IMR-90 (cell line): ENCODE measurements around the gene TBCD. TPM values are rescaled to one million over a fixed set of nuclear protein-coding genes. Genes with fewer than 3 reads are reported as not detected.

Experiments
- ATAC-seq: fragments of 200-7000 bp; cut with Tn5 transposase; 2 replicates; pipeline ENCODE4 v1.9.1; 2020; ENCODE audit warnings: low read depth, mild to moderate bottlenecking, moderate library complexity
- BruUV-seq: library from RNA; stranded (reverse); fragments of 400-500 nt; replicated peaks from 2 replicates; lab custom pipeline; 2021; lab: Mats Ljungman, UMichigan
- CTCF ChIA-PET: fragments of 300-600 bp; formaldehyde crosslinking; extraction: SDS; loops from one replicate; lab custom pipeline; 2021; ENCODE audit warnings: antibody characterized with exemption; lab: Yijun Ruan, JAX
- POLR2A ChIA-PET: fragments of 300-600 bp; sonication (Branson Sonifier 250); formaldehyde crosslinking; loops from one replicate; lab custom pipeline; 2022; ENCODE audit warnings: antibody characterized with exemption; ENCODE audit not compliant: unreplicated experiment; lab: Charles Lee
- DNase-seq: peaks from one replicate; pipeline ENCODE4 v3.0.0; 2013
- H2AFZ ChIP-seq: replicated peaks from 2 replicates; pipeline ENCODE3; 2013; ENCODE audit warnings: low read length, mild to moderate bottlenecking; ENCODE audit not compliant: poor library complexity
- H2AK5ac ChIP-seq: 2 replicates; pipeline ENCODE4 v1.6.1; 2013; ENCODE audit warnings: low read depth, low read length, inconsistent platforms
- H2AK9ac ChIP-seq: replicated peaks from 2 replicates; pipeline ENCODE3; 2013; ENCODE audit warnings: mild to moderate bottlenecking, low read depth, low read length, moderate library complexity; ENCODE audit not compliant: poor library complexity
- H2BK120ac ChIP-seq: 2 replicates; pipeline ENCODE4 v1.6.1; 2013; ENCODE audit warnings: low read depth, low read length, inconsistent platforms
- H2BK15ac ChIP-seq: 3 replicates; pipeline ENCODE4 v1.6.1; 2013; ENCODE audit warnings: low read depth, low read length, inconsistent platforms
- H2BK20ac ChIP-seq: 2 replicates; pipeline ENCODE4 v1.6.1; 2013; ENCODE audit warnings: low read depth, mild to moderate bottlenecking, inconsistent platforms, low read length, moderate library complexity
- H2BK5ac ChIP-seq: 2 replicates; pipeline ENCODE4 v1.6.1; 2013; ENCODE audit warnings: mild to moderate bottlenecking, low read depth, low read length, inconsistent platforms; ENCODE audit not compliant: poor library complexity, severe bottlenecking
- H3K14ac ChIP-seq: replicated peaks from 2 replicates; pipeline ENCODE4 v1.6.1; 2013; ENCODE audit warnings: low read depth, low read length, inconsistent platforms
- H3K18ac ChIP-seq: 2 replicates; pipeline ENCODE4 v1.6.1; 2013; ENCODE audit warnings: low read depth, low read length, control low read depth
- H3K23ac ChIP-seq: 2 replicates; pipeline ENCODE4 v1.6.1; 2013; ENCODE audit warnings: low read depth, low read length, inconsistent platforms
- H3K27ac ChIP-seq: 2 replicates; pipeline ENCODE4 v1.5.1; 2013; ENCODE audit warnings: mild to moderate bottlenecking, control low read depth, low read length; ENCODE audit not compliant: insufficient read depth
- H3K27me3 ChIP-seq: 2 replicates; pipeline ENCODE4 v1.6.1; 2013; ENCODE audit warnings: low read length; ENCODE audit not compliant: control insufficient read depth, insufficient read depth
- H3K36me3 ChIP-seq: 2 replicates; pipeline ENCODE4 v1.6.1; 2013; ENCODE audit warnings: low read length, mixed read lengths; ENCODE audit not compliant: control insufficient read depth, insufficient read depth
- H3K4ac ChIP-seq: 2 replicates; pipeline ENCODE4 v1.6.1; 2013; ENCODE audit warnings: low read depth, low read length, inconsistent platforms
- H3K4me1 ChIP-seq: 2 replicates; pipeline ENCODE4 v1.6.1; 2013; ENCODE audit warnings: low read length, mixed read lengths; ENCODE audit not compliant: control insufficient read depth, insufficient read depth
- H3K4me2 ChIP-seq: 2 replicates; pipeline ENCODE4 v1.6.1; 2013; ENCODE audit warnings: low read depth, mild to moderate bottlenecking, control low read depth, low read length, moderate library complexity
- H3K4me3 ChIP-seq: 2 replicates; pipeline ENCODE4 v1.5.1; 2013; ENCODE audit warnings: low read depth, mild to moderate bottlenecking, control low read depth, low read length, moderate library complexity; ENCODE audit not compliant: insufficient read depth
- H3K56ac ChIP-seq: 2 replicates; pipeline ENCODE4 v1.6.1; 2013; ENCODE audit warnings: low read length, inconsistent platforms; ENCODE audit not compliant: insufficient read depth; ENCODE audit errors: extremely low read depth
- H3K79me1 ChIP-seq, 2 experiments: 2 replicates each; pipeline ENCODE4 v1.6.1; 2013; ENCODE audit warnings: low read length in 2 of 2, inconsistent platforms in 1 of 2, low read depth in 1 of 2
- H3K9ac ChIP-seq: 2 replicates; pipeline ENCODE4 v1.6.1; 2013; ENCODE audit warnings: low read depth, low read length, control low read depth
- H3K9me1 ChIP-seq: 2 replicates; pipeline ENCODE4 v1.6.1; 2013; ENCODE audit warnings: low read length, inconsistent platforms; ENCODE audit not compliant: insufficient read depth
- H3K9me3 ChIP-seq: 2 replicates; pipeline ENCODE4 v1.6.1; 2013; ENCODE audit warnings: low read length; ENCODE audit not compliant: control insufficient read depth, insufficient read depth
- H4K20me1 ChIP-seq: 2 replicates; pipeline ENCODE4 v1.6.1; 2013; ENCODE audit warnings: low read length, inconsistent platforms; ENCODE audit not compliant: insufficient read depth
- H4K5ac ChIP-seq: 2 replicates; pipeline ENCODE4 v1.6.1; 2013; ENCODE audit warnings: mild to moderate bottlenecking, low read depth, low read length, control low read depth
- H4K8ac ChIP-seq, 2 experiments: 2 replicates each; pipeline ENCODE4 v1.6.1; 2013; ENCODE audit warnings: low read depth in 2 of 2, low read length in 2 of 2, control low read depth in 1 of 2, inconsistent platforms in 1 of 2
- H4K91ac ChIP-seq: 2 replicates; pipeline ENCODE4 v1.6.1; 2013; ENCODE audit warnings: low read depth, low read length, inconsistent platforms; ENCODE audit not compliant: insufficient read depth
- BHLHE40 ChIP-seq: fragments of 150-350 bp; IDR thresholded peaks from 2 replicates; pipeline ENCODE4 v1.6.1; 2016; ENCODE audit warnings: mild to moderate bottlenecking, low read depth, low read length
- CHD1 ChIP-seq: IDR thresholded peaks from 2 replicates; pipeline ENCODE4 v1.6.1; 2012; ENCODE audit warnings: low read depth, low read length, improper control_type of control experiment
- FOS ChIP-seq: fragments of 150-350 bp; IDR thresholded peaks from 2 replicates; pipeline ENCODE4 v1.6.1; 2016; ENCODE audit warnings: low read depth, low read length
- MAFK ChIP-seq: IDR thresholded peaks from 2 replicates; pipeline ENCODE4 v1.6.1; 2012; ENCODE audit warnings: low read depth, low read length, improper control_type of control experiment
- MAZ ChIP-seq: IDR thresholded peaks from 2 replicates; pipeline ENCODE4 v1.6.1; 2012; ENCODE audit warnings: low read depth, mild to moderate bottlenecking, low read length, improper control_type of control experiment, moderate library complexity, borderline replicate concordance
- MXI1 ChIP-seq: IDR thresholded peaks from 2 replicates; pipeline ENCODE4 v1.6.1; 2012; ENCODE audit warnings: low read depth, mild to moderate bottlenecking, low read length, moderate library complexity, borderline replicate concordance
- NFE2L2 ChIP-seq: fragments of 150-350 bp; IDR thresholded peaks from 2 replicates; pipeline ENCODE4 v1.6.1; 2016; ENCODE audit warnings: low read depth, mild to moderate bottlenecking, low read length
- POLR2A ChIP-seq: IDR thresholded peaks from 2 replicates; pipeline ENCODE4 v1.6.1; 2012; ENCODE audit warnings: mild to moderate bottlenecking, low read depth, low read length
- RAD21 ChIP-seq: IDR thresholded peaks from 2 replicates; pipeline ENCODE4 v1.6.1; 2012; ENCODE audit warnings: low read length, improper control_type of control experiment
- RCOR1 ChIP-seq: IDR thresholded peaks from 2 replicates; pipeline ENCODE4 v1.6.1; 2012; ENCODE audit warnings: mild to moderate bottlenecking, low read length, improper control_type of control experiment; ENCODE audit not compliant: insufficient replicate concordance
- RFX5 ChIP-seq: IDR thresholded peaks from 2 replicates; pipeline ENCODE4 v1.8.0; 2012; ENCODE audit warnings: low read depth, mild to moderate bottlenecking, low read length, moderate library complexity
- SMC3 ChIP-seq: fragments of 150-350 bp; IDR thresholded peaks from 2 replicates; pipeline ENCODE4 v1.6.1; 2016; ENCODE audit warnings: low read depth, mild to moderate bottlenecking, antibody characterized with exemption, low read length, moderate library complexity
- USF2 ChIP-seq: fragments of 150-350 bp; IDR thresholded peaks from 2 replicates; pipeline ENCODE4 v1.6.1; 2017; ENCODE audit warnings: mild to moderate bottlenecking, antibody characterized with exemption, low read length, low read depth
- WGBS, 2 experiments: methylation state at CpG; one replicate each; pipeline versions ENCODE4 v1.1.5 to v1.1.7; 2013; ENCODE audit warnings: missing lambda C conversion rate in 2 of 2; ENCODE audit not compliant: insufficient read length in 1 of 2; ENCODE audit errors: extremely low coverage in 2 of 2; 5-methylcytosine and 5-hydroxymethylcytosine counted together
- dilution Hi-C: fragments of 300-500 bp; cut with HindIII; formaldehyde crosslinking; loops from one replicate; pipeline ENCODE4 v1.14.3; 2018; ENCODE audit warnings: low sequenced_read_pairs; ENCODE audit not compliant: unreplicated experiment
- in situ Hi-C: fragments of 300-500 bp; cut with MboI; formaldehyde crosslinking; loops from 3 replicates; pipeline ENCODE4 v1.14.3; 2019; ENCODE audit warnings: low sequenced_read_pairs, inconsistent platforms, mixed read lengths
- intact Hi-C: fragments of 100-400 bp; cut with micrococcal nuclease; formaldehyde crosslinking; loops from 2 replicates; pipeline ENCODE4 v1.10.0; 2022
- polyA plus RNA-seq, 3 experiments: library from polyadenylated mRNA; depleted of rRNA; stranded (reverse); fragments of >200 nt; gene quantifications; 2 replicates each; pipeline ENCODE4 v1.2.3, GENCODE V29; 2012; ENCODE audit warnings: low replicate concordance in 1 of 3
- total RNA-seq: library from RNA; depleted of rRNA; stranded (reverse); fragments of >200 nt; gene quantifications from 2 replicates; pipeline ENCODE4 v1.2.3, GENCODE V29; 2012
- TF ChIP-seq, protein P1 (sequence below): conservative IDR thresholded peaks from 2 replicates; pipeline ENCODE4 v1.5.1; 2012; ENCODE audit warnings: mild to moderate bottlenecking, low read depth, low read length, improper control_type of control experiment

The TBCD gene
- total and polyA plus RNA-seq, 2 of the 4 experiments (the other 2 are of a cell fraction), result 21.9 to 54.5 TPM

DNA sequence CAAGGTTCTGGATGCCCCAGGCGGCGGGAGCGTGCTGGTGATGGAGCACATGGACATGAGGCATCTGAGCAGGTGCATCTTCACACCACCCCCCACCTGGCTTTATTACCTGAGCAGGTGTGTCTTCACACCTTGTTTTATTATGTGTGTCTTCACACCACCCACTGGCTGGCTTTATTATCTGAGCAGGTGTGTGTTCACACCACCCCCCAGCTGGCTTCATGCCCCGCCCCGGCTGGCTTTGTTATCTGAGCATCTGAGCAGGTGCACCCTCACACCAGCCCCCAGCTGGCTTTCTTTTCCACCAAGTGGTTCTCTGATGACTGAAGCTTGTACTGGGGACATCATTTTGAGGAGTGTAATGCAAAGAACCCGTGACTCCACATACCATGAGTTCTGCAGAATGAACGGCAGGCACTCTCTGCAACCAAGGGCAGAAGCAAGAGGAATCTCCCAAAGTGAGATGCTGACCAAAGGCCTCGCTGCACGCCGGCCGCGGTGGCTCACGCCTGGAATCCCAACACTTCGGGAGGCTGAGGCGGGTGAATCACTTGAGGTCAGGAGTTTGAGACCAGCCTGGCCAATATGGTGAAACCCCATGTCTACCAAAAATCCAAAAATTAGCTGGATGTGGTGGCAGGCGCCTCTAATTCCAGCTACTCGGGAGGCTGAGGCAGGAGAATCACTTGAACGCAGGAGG lies 32.7 kb upstream of the TBCD start (continued):
- TF ChIP-seq MAFK (no peak), USF2 (no peak), RAD21 (no peak), CHD1 (no peak)

- Histone ChIP-seq H3K79me1 (peaks cover 10 to 26% of the 10 kb centered on the region in 2 experiments), H4K91ac (no peak overlapping the region), H4K20me1 (0 out of 2 replicates have a peak, but pooled peaks cover 4% of the 10 kb centered on the region), H3K4me3 (no peak overlapping the region), H3K4me1 (peaks cover 7% of the 10 kb centered on the region), H2BK120ac (no peak overlapping the region), H2BK20ac (no peak overlapping the region), H3K14ac (no peak overlapping the region), H4K8ac (no peak overlapping the region), H3K9ac (no peak overlapping the region), H3K23ac (no peak overlapping the region), H2AK5ac (no peak overlapping the region), H2BK5ac (no peak overlapping the region), H3K27ac (no peak overlapping the region), H3K18ac (no peak overlapping the region), H2AFZ (no peak overlapping the region), H3K9me3 (no peaks in the 10 kb centered on the region), H3K56ac (no peak overlapping the region), H3K4ac (no peak overlapping the region), H3K36me3 (peaks cover 23% of the 10 kb centered on the region), H2AK9ac (no peak overlapping the region), H2BK15ac (no peak overlapping the region), H4K5ac (no peak overlapping the region), H3K9me1 (peaks cover 9% of the 10 kb centered on the region), H3K27me3 (no peaks in the 10 kb centered on the region), H3K4me2 (no peak overlapping the region)
- POLR2A ChIA-PET, result no interaction called here
- CTCF ChIA-PET, result no interaction called here
- BruUV-seq, result no TSS peak
- no peak for DNase-seq
- dilution Hi-C loops (no loop called here), intact Hi-C loops (no loop called here), in situ Hi-C loops (no loop called here)
- WGBS, 2 experiments, result 96% methylated on average over 18 of the region's 19 CpGs; no CpG with 5 or more reads in 1 of the 2 experiments
- ATAC-seq, result no peak
- TF ChIP-seq MXI1, result no peak
- no peak for TF ChIP-seq CHD1
- TF ChIP-seq USF2, result no peak
- no peak for TF ChIP-seq FOS
- TF ChIP-seq POLR2A, result no peak
- no peak for TF ChIP-seq MAZ
- TF ChIP-seq RCOR1, result no peak
- no peak for TF ChIP-seq SMC3
- TF ChIP-seq, protein P1, sequence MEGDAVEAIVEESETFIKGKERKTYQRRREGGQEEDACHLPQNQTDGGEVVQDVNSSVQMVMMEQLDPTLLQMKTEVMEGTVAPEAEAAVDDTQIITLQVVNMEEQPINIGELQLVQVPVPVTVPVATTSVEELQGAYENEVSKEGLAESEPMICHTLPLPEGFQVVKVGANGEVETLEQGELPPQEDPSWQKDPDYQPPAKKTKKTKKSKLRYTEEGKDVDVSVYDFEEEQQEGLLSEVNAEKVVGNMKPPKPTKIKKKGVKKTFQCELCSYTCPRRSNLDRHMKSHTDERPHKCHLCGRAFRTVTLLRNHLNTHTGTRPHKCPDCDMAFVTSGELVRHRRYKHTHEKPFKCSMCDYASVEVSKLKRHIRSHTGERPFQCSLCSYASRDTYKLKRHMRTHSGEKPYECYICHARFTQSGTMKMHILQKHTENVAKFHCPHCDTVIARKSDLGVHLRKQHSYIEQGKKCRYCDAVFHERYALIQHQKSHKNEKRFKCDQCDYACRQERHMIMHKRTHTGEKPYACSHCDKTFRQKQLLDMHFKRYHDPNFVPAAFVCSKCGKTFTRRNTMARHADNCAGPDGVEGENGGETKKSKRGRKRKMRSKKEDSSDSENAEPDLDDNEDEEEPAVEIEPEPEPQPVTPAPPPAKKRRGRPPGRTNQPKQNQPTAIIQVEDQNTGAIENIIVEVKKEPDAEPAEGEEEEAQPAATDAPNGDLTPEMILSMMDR, result no peak
- TF ChIP-seq BHLHE40, result no peak
- no peak for TF ChIP-seq NFE2L2
- TF ChIP-seq RFX5, result no peak
Measured at GRCh38 chr17:82720204-82720603, 31.7 kb upstream of the TBCD start.
